Urinary bladder (tissue), 4 donors: ENCODE results near the gene RRP7A. TPM values are rescaled to one million over a fixed set of nuclear protein-coding genes. Genes with fewer than 3 reads are reported as not detected.
"Not testable (repeated sequence)": the region's sequence is repeated elsewhere in the genome, so short reads cannot be mapped to it uniquely, and the experiment has no call there.

Experiments
- DNase-seq: peaks from one replicate; pipeline ENCODE4 v3.0.0-alpha.2; 2015; ENCODE audit errors: extremely low spot score
- H3K27ac ChIP-seq: one replicate; pipeline ENCODE4 v1.5.1; 2013; ENCODE audit warnings: low read depth, mild to moderate bottlenecking, moderate library complexity
- H3K36me3 ChIP-seq: one replicate; pipeline ENCODE4 v1.6.1; 2013; ENCODE audit warnings: mild to moderate bottlenecking, moderate library complexity; ENCODE audit not compliant: insufficient read depth
- H3K4me1 ChIP-seq: one replicate; pipeline ENCODE4 v1.6.1; 2013; ENCODE audit warnings: mild to moderate bottlenecking, moderate library complexity; ENCODE audit not compliant: insufficient read depth
- H3K4me3 ChIP-seq: one replicate; pipeline ENCODE4 v1.5.1; 2013; ENCODE audit warnings: low read depth, low read length
- WGBS: extraction: QIAGEN DNeasy Blood & Tissue Kit; methylation state at CpG from one replicate; pipeline ENCODE4 v1.1.7; 2013; 5-methylcytosine and 5-hydroxymethylcytosine counted together
- polyA plus RNA-seq: library from polyadenylated mRNA; stranded (reverse); fragments of 200-250 nt; gene quantifications from one replicate; pipeline ENCODE4 v1.2.3, GENCODE V29; 2013
- total RNA-seq: library from RNA; depleted of rRNA; stranded (reverse); fragments of >200 nt; gene quantifications from one replicate; pipeline ENCODE4 v1.2.3, GENCODE V29; 2014
- donor health status: healthy with polysubstance abuse.
- donor health status: healthy.

Gene RRP7A
- total RNA-seq (14.4 TPM), polyA plus RNA-seq (22.4 TPM)

GRCh38 chr22:42519525-42520401 lies at the start of gene RRP7A:
Gene RRP7A (minus strand): TSS chr22:42519796. CDS start chr22:42519786, 10 bp downstream.
- Histone ChIP-seq H3K4me3 (peak within 1 kb of the TSS; percentile 85), H3K4me1 (peaks cover 2% of the 10 kb centered on the region), H3K27ac (peak within 1 kb of the TSS; percentile 78), H3K36me3 (peaks cover 3% of the 10 kb centered on the region)
- peak; percentile 40 for DNase-seq
- WGBS, result 4% methylated on average over 65 of the region's 65 CpGs

- H3K4me3 ChIP-seq, H3K36me3 ChIP-seq, H3K27ac ChIP-seq, DNase-seq, H3K4me1 ChIP-seq: not testable (repeated sequence)
- WGBS, result 84% methylated on average over 5 of the region's 6 CpGs
These were observed 48.4 kb upstream of the RRP7A start for GRCh38 chr22:42567950-42568349.

DNA sequence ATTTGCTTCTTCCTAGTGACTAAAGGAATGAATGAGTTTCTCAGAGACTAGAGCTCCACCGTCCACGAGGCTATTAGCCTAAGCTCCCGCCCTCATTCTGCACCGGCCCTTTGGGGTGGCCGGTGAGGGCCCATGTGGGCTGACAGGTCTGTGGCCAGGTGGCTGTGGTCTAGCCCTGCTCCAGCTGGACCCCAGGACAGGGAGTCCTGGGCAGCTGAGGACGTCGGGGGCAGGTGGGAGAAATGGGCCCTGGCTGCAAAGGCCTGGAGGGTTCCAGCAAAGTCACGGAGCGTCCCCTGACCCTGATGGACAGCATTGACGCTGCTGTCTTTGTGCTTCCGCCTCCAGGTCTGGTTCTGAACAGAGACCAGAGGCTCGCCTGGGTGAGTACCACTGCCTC lies 46.4 kb upstream of the RRP7A start:
- WGBS, result 93% methylated on average over 12 of the region's 12 CpGs
- Histone ChIP-seq H3K4me3 (no peak overlapping the region), H3K27ac (no peak overlapping the region), H3K36me3 (no peaks in the 10 kb centered on the region), H3K4me1 (no peaks in the 10 kb centered on the region)
- DNase-seq, result no peak

GRCh38 chr22:42564699-42565098 lies 45.1 kb upstream of the RRP7A start:
- DNase-seq, result no peak
- 98% methylated on average over 17 of the region's 17 CpGs for WGBS
- no peak overlapping the region for H3K27ac ChIP-seq
- no peak overlapping the region for H3K4me3 ChIP-seq
- no peaks in the 10 kb centered on the region for H3K36me3 ChIP-seq
- H3K4me1 ChIP-seq, result no peaks in the 10 kb centered on the region

- H3K4me1 ChIP-seq, H3K27ac ChIP-seq, H3K4me3 ChIP-seq, H3K36me3 ChIP-seq, DNase-seq: not testable (repeated sequence)
- 81% methylated on average over 3 of the region's 3 CpGs for whole genome bisulfite sequencing
These were observed 44.3 kb upstream of the RRP7A start for GRCh38 chr22:42563943-42564342.

DNA sequence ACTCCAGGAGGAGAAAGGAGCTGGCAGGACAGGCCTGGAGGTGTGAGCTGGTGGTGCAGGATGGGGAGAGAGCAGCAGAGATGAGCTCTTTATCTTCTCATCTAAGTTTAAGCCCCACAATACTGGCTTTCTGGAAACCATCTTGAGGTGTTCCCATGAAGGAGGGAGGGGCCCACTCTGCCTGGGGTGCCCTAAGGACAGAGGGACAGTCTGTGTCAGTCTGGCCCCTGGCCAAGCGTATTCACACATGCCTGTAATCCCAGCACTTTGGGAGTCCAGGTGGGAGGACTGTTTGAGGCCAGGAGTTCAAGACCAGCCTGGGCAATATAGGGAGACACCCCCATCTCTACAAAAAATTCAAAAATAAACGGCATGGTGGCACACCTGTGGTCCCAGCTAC lies 43.1 kb upstream of the RRP7A start:
- WGBS, result 89% methylated on average over 2 of the region's 2 CpGs
- no peak overlapping the region for H3K27ac ChIP-seq
- peaks cover 2% of the 10 kb centered on the region for H3K36me3 ChIP-seq
- DNase-seq, result no peak
- H3K4me1 ChIP-seq, result no peaks in the 10 kb centered on the region
- H3K4me3 ChIP-seq, result no peak overlapping the region

- H3K4me3 ChIP-seq, result no peak overlapping the region
- no peak for DNase-seq
- no peak overlapping the region for H3K27ac ChIP-seq
- 60% methylated on average over 8 of the region's 8 CpGs for WGBS
- peaks cover 2% of the 10 kb centered on the region for H3K36me3 ChIP-seq
- H3K4me1 ChIP-seq, result no peaks in the 10 kb centered on the region
These were observed 42.7 kb upstream of the RRP7A start for GRCh38 chr22:42562279-42562678.

DNA sequence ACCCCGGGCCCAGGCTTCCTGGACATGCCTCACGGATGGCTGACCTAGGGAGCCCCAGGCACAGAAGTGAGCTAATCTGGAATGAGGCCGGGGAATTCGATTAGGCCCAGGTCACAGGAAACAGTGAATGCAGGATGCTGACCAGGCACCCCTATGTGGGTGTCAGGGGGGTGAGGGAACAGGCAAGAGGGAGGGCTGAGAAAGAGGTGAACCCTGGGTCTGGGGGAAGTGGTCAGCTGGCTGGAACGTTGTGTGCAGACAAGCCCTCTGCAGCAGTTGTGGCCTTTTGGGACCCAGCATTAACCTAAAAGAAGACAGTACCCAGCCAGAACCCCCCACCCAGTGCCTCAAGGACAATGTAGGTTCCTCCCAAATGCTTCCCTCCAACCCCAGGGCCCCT lies 42.3 kb upstream of the RRP7A start:
- H3K36me3 ChIP-seq, result peaks cover 2% of the 10 kb centered on the region
- no peak overlapping the region for H3K4me3 ChIP-seq
- no peak for DNase-seq
- H3K4me1 ChIP-seq, result no peaks in the 10 kb centered on the region
- H3K27ac ChIP-seq, result no peak overlapping the region
- 58% methylated on average over 5 of the region's 5 CpGs for WGBS

GRCh38 chr22:42560781-42561180 lies 41.2 kb upstream of the RRP7A start:
- H3K4me3 ChIP-seq, result no peak overlapping the region
- no peaks in the 10 kb centered on the region for H3K4me1 ChIP-seq
- WGBS, result 74% methylated on average over 7 of the region's 7 CpGs
- peaks cover 2% of the 10 kb centered on the region for H3K36me3 ChIP-seq
- no peak for DNase-seq
- H3K27ac ChIP-seq, result no peak overlapping the region

- Histone ChIP-seq H3K4me1 (no peaks in the 10 kb centered on the region), H3K27ac (no peak overlapping the region), H3K4me3 (no peak overlapping the region), H3K36me3 (peaks cover 2% of the 10 kb centered on the region)
- WGBS, result 88% methylated on average over 8 of the region's 8 CpGs
- DNase-seq, result no peak
These were observed 40.8 kb upstream of the RRP7A start for GRCh38 chr22:42560381-42560780.

GRCh38 chr22:42553475-42554361 lies 34.1 kb upstream of the RRP7A start, which contains the start of gene SERHL2:
Gene SERHL2 (plus strand): TSS chr22:42553956. CDS start chr22:42554021, 65 bp downstream.
- DNase-seq, result peak; percentile 47
- Histone ChIP-seq H3K36me3 (no peaks in the 10 kb centered on the region), H3K27ac (no peak within 1 kb of the TSS), H3K4me1 (no peaks in the 10 kb centered on the region), H3K4me3 (peak within 1 kb of the TSS; percentile 56)
- 1% methylated on average over 75 of the region's 75 CpGs for WGBS

- not testable (repeated sequence) for H3K27ac ChIP-seq, H3K4me1 ChIP-seq, H3K4me3 ChIP-seq, H3K36me3 ChIP-seq, DNase-seq
- WGBS, result 90% methylated on average over 6 of the region's 6 CpGs
These were observed 32.7 kb upstream of the RRP7A start for GRCh38 chr22:42552294-42552647.

GRCh38 chr22:42549331-42550060 lies 29.9 kb upstream of the RRP7A start:
- no peak for DNase-seq
- WGBS, result 70% methylated on average over 11 of the region's 11 CpGs
- H3K36me3 ChIP-seq, result no peaks in the 10 kb centered on the region

More at GRCh38 chr22:42549331-42550060, 29.9 kb upstream of the RRP7A start:
- Histone ChIP-seq H3K4me1 (no peaks in the 10 kb centered on the region), H3K27ac (no peak overlapping the region), H3K4me3 (no peak overlapping the region)
